H9 (cell line): Measurements from ENCODE around the gene RRBP1. TPM values are rescaled to one million over a fixed set of nuclear protein-coding genes. Genes with fewer than 3 reads are reported as not detected.

Source experiments
- DNase-seq: peaks from one replicate; pipeline ENCODE4 v3.0.0-alpha.2; 2017
- H2AFZ ChIP-seq: one replicate; pipeline ENCODE4 v1.6.1; 2013; ENCODE audit warnings: mild to moderate bottlenecking, low read length, control low read depth, moderate library complexity
- H2AK5ac ChIP-seq: 2 replicates; pipeline ENCODE4 v1.6.1; 2013; ENCODE audit warnings: low read length, control low read depth, mixed read lengths; ENCODE audit not compliant: insufficient read length
- H2BK120ac ChIP-seq: one replicate; pipeline ENCODE4 v1.6.1; 2013; ENCODE audit warnings: low read depth, mild to moderate bottlenecking, low read length, control low read depth, inconsistent platforms; ENCODE audit not compliant: poor library complexity, severe bottlenecking
- H2BK12ac ChIP-seq: 2 replicates; pipeline ENCODE4 v1.6.1; 2013; ENCODE audit warnings: low read length, control low read depth, mixed read lengths, low read depth; ENCODE audit not compliant: insufficient read length
- H2BK15ac ChIP-seq: 2 replicates; pipeline ENCODE4 v1.6.1; 2013; ENCODE audit warnings: low read depth, low read length, control low read depth
- H2BK20ac ChIP-seq: one replicate; pipeline ENCODE4 v1.6.1; 2013; ENCODE audit warnings: low read depth, mild to moderate bottlenecking, low read length, control low read depth, inconsistent platforms; ENCODE audit not compliant: poor library complexity, severe bottlenecking
- H2BK5ac ChIP-seq: 2 replicates; pipeline ENCODE4 v1.6.1; 2013; ENCODE audit warnings: low read length, control low read depth, mixed read lengths; ENCODE audit not compliant: insufficient read length
- H3K14ac ChIP-seq: 2 replicates; pipeline ENCODE4 v1.6.1; 2013; ENCODE audit warnings: low read length, control low read depth; ENCODE audit not compliant: insufficient read depth
- H3K18ac ChIP-seq: 2 replicates; pipeline ENCODE4 v1.6.1; 2013; ENCODE audit warnings: low read depth, mild to moderate bottlenecking, mixed read lengths, low read length, control low read depth; ENCODE audit not compliant: insufficient read length
- H3K23ac ChIP-seq: 2 replicates; pipeline ENCODE4 v1.6.1; 2013; ENCODE audit warnings: low read length, control low read depth, mixed read lengths, low read depth; ENCODE audit not compliant: insufficient read length
- H3K23me2 ChIP-seq: 2 replicates; pipeline ENCODE4 v1.6.1; 2013; ENCODE audit warnings: low read depth, mild to moderate bottlenecking, mixed read lengths, low read length, control low read depth; ENCODE audit not compliant: insufficient read length, poor library complexity, severe bottlenecking
- H3K27ac ChIP-seq: 2 replicates; pipeline ENCODE4 v1.5.1; 2013; ENCODE audit warnings: low read length, control low read depth, mixed read lengths, low read depth; ENCODE audit not compliant: insufficient read length
- H3K27me3 ChIP-seq: 2 replicates; pipeline ENCODE4 v1.6.1; 2013; ENCODE audit warnings: low read length, control low read depth, inconsistent platforms; ENCODE audit not compliant: insufficient read depth
- H3K4ac ChIP-seq: 2 replicates; pipeline ENCODE4 v1.6.1; 2013; ENCODE audit warnings: low read depth, mild to moderate bottlenecking, control low read depth, inconsistent platforms, low read length, moderate library complexity
- H3K4me1 ChIP-seq: 2 replicates; pipeline ENCODE4 v1.6.1; 2013; ENCODE audit warnings: low read length, control low read depth, inconsistent platforms; ENCODE audit not compliant: insufficient read depth
- H3K4me2 ChIP-seq: 2 replicates; pipeline ENCODE4 v1.6.1; 2013; ENCODE audit warnings: low read length, control low read depth, mixed read lengths; ENCODE audit not compliant: insufficient read length, insufficient read depth
- H3K56ac ChIP-seq: 2 replicates; pipeline ENCODE4 v1.6.1; 2013; ENCODE audit warnings: low read depth, mild to moderate bottlenecking, mixed read lengths, low read length, control low read depth; ENCODE audit not compliant: insufficient read length
- H3K79me1 ChIP-seq: 2 replicates; pipeline ENCODE4 v1.6.1; 2013; ENCODE audit warnings: low read depth, mild to moderate bottlenecking, moderate library complexity, low read length, control low read depth, inconsistent platforms; ENCODE audit not compliant: insufficient read depth, poor library complexity, severe bottlenecking
- H3K79me2 ChIP-seq: 2 replicates; pipeline ENCODE4 v1.6.1; 2013; ENCODE audit warnings: low read length, control low read depth, inconsistent platforms; ENCODE audit not compliant: insufficient read depth
- H3K9ac ChIP-seq: 2 replicates; pipeline ENCODE4 v1.6.1; 2013; ENCODE audit warnings: low read length, control low read depth, mixed read lengths; ENCODE audit not compliant: insufficient read length; ENCODE audit errors: extremely low read depth
- H3K9me3 ChIP-seq: one replicate; pipeline ENCODE4 v1.6.1; 2013; ENCODE audit warnings: low read depth, low read length, inconsistent platforms; ENCODE audit not compliant: control insufficient read depth
- H3T11ph ChIP-seq: one replicate; pipeline ENCODE4 v1.6.1; 2013; ENCODE audit warnings: mild to moderate bottlenecking, low read length, control low read depth, inconsistent platforms
- H4K20me1 ChIP-seq: one replicate; pipeline ENCODE4 v1.6.1; 2013; ENCODE audit not compliant: control insufficient read depth, insufficient read length, insufficient read depth
- H4K5ac ChIP-seq: 2 replicates; pipeline ENCODE4 v1.6.1; 2013; ENCODE audit warnings: low read depth, mild to moderate bottlenecking, mixed read lengths, low read length, control low read depth; ENCODE audit not compliant: insufficient read length
- H4K8ac ChIP-seq: replicated peaks from 2 replicates; pipeline ENCODE4 v1.6.1; 2013; ENCODE audit warnings: low read length, control low read depth, mixed read lengths, low read depth; ENCODE audit not compliant: insufficient read length
- H4K91ac ChIP-seq: 2 replicates; pipeline ENCODE4 v1.6.1; 2013; ENCODE audit warnings: low read depth, mild to moderate bottlenecking, moderate library complexity, mixed read lengths, low read length, control low read depth; ENCODE audit not compliant: insufficient read length
- H3K27ac Mint-ChIP-seq, 3 experiments: 2 replicates in 2 of 3; 3 replicates in 1 of 3; pipeline ENCODE4 v1.8.0; 2020 to 2021; ENCODE audit warnings: mixed read lengths in 3 of 3, mild to moderate bottlenecking in 1 of 3, moderate library complexity in 1 of 3
- H3K27me3 Mint-ChIP-seq: 2 replicates; pipeline ENCODE4 v1.8.0; 2021; ENCODE audit warnings: low read depth, mild to moderate bottlenecking, moderate library complexity, mixed read lengths
- H3K36me3 Mint-ChIP-seq, 3 experiments: 2 replicates in 2 of 3; 3 replicates in 1 of 3; pipeline ENCODE4 v1.8.0; 2020 to 2021; ENCODE audit warnings: low read depth in 3 of 3, mixed read lengths in 3 of 3; ENCODE audit not compliant: insufficient read depth in 1 of 3
- H3K4me1 Mint-ChIP-seq, 2 experiments: 2 replicates each; pipeline ENCODE4 v1.8.0; 2020; ENCODE audit warnings: mixed read lengths in 2 of 2
- H3K4me3 Mint-ChIP-seq, 2 experiments: 2 replicates in 1 of 2; 3 replicates in 1 of 2; pipeline ENCODE4 v1.8.0; 2020 to 2021; ENCODE audit warnings: mild to moderate bottlenecking in 2 of 2, mixed read lengths in 2 of 2, moderate library complexity in 1 of 2
- H3K9me3 Mint-ChIP-seq, 2 experiments: 2 replicates in 1 of 2; 3 replicates in 1 of 2; pipeline ENCODE4 v1.8.0; 2020; ENCODE audit warnings: mild to moderate bottlenecking in 2 of 2, mixed read lengths in 2 of 2, moderate library complexity in 1 of 2
- WGBS: extraction: QIAGEN DNeasy Blood & Tissue Kit; methylation state at CpG from one replicate; pipeline ENCODE4 v1.1.7; 2013; ENCODE audit warnings: missing lambda C conversion rate, low lambda C conversion rate, mixed read lengths; ENCODE audit not compliant: insufficient read length; ENCODE audit errors: extremely low coverage; 5-methylcytosine and 5-hydroxymethylcytosine counted together
- total RNA-seq: library from RNA; stranded (reverse); gene quantifications from 2 replicates; pipeline ENCODE4 v1.2.1, GENCODE V29; 2021
- TF ChIP-seq, protein P1 (sequence below): fragments of 200-600 bp; sonication (generic); conservative IDR thresholded peaks from 3 replicates; pipeline ENCODE4 v1.8.0; 2021; ENCODE audit warnings: antibody characterized with exemption, mild to moderate bottlenecking

RRBP1 gene
- total RNA-seq, 1 experiment from 2014 or later, result 97.8 TPM

DNA sequence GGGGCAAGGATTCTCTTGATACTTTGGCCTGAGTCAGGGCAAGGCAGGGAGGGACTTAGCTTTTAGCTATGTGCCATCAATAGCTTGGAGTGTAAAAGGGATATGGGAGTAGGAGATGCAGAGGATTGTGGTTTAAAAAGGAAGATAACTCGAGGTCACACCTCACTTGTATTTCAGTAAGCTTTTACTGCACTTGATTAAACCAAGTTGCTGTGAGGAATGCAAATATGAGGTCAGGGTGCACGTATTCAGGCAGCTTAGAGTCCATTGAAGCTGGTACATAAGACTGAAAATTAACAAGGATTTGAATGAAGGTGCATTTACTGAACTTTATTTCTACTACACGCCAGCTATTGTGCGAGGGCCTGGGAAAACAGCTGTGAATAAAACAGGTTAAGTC, 80.1 kb downstream of the RRBP1 start:
- no peak overlapping the region for H3K56ac ChIP-seq
- no peak overlapping the region for H3K9ac ChIP-seq
- Mint-ChIP-seq H3K4me1 (peaks cover 31 to 35% of the 10 kb centered on the region in 2 experiments), H3K4me3 (peak overlapping the region in 1 of 2 experiments; percentile 18; a peak in 1 of 5 replicates), H3K27me3 (no peaks in the 10 kb centered on the region), H3K9me3 (peaks cover 0 to 2% of the 10 kb centered on the region in 2 experiments; a peak in 1 of 5 replicates), H3K27ac (peak overlapping the region; percentile 3 to 90 (median 31); a peak in 4 of 7 replicates), H3K36me3 (peaks cover 10 to 27% (median 19%) of the 10 kb centered on the region in 3 experiments)
- no peaks in the 10 kb centered on the region for H3K9me3 ChIP-seq
- H2BK20ac ChIP-seq, result no peak overlapping the region
- H2BK5ac ChIP-seq, result no peak overlapping the region
- H2AFZ ChIP-seq, result no peak overlapping the region
- no peak overlapping the region for H3K4ac ChIP-seq
- no peaks in the 10 kb centered on the region for H3K79me1 ChIP-seq
- WGBS, result no CpG with 5 or more reads among the region's 4 CpGs
- peaks cover 11% of the 10 kb centered on the region; the same call in 1 of the 2 replicates for H3K4me1 ChIP-seq
- H2BK15ac ChIP-seq, result no peak overlapping the region
- H3K18ac ChIP-seq, result no peak overlapping the region
- no peak overlapping the region for H2AK5ac ChIP-seq
- no peak overlapping the region for H2BK120ac ChIP-seq
- no peaks in the 10 kb centered on the region for H4K20me1 ChIP-seq
- no peaks in the 10 kb centered on the region; the same call in 1 of the 2 replicates for H3K79me2 ChIP-seq
- H4K8ac ChIP-seq, result no peak overlapping the region
- H2BK12ac ChIP-seq, result no peak overlapping the region
- H3K23ac ChIP-seq, result no peak overlapping the region
- no peak overlapping the region for H3T11ph ChIP-seq
- no peak overlapping the region; the same call in 1 of the 2 replicates for H3K14ac ChIP-seq
- H4K91ac ChIP-seq, result no peak overlapping the region
- H4K5ac ChIP-seq, result no peak overlapping the region
- H3K23me2 ChIP-seq, result no peaks in the 10 kb centered on the region
- TF ChIP-seq, protein P1, sequence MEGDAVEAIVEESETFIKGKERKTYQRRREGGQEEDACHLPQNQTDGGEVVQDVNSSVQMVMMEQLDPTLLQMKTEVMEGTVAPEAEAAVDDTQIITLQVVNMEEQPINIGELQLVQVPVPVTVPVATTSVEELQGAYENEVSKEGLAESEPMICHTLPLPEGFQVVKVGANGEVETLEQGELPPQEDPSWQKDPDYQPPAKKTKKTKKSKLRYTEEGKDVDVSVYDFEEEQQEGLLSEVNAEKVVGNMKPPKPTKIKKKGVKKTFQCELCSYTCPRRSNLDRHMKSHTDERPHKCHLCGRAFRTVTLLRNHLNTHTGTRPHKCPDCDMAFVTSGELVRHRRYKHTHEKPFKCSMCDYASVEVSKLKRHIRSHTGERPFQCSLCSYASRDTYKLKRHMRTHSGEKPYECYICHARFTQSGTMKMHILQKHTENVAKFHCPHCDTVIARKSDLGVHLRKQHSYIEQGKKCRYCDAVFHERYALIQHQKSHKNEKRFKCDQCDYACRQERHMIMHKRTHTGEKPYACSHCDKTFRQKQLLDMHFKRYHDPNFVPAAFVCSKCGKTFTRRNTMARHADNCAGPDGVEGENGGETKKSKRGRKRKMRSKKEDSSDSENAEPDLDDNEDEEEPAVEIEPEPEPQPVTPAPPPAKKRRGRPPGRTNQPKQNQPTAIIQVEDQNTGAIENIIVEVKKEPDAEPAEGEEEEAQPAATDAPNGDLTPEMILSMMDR, result no peak
- peak overlapping the region; percentile 44 for H3K4me2 ChIP-seq
- H3K27ac ChIP-seq, result peak overlapping the region; percentile 69
- H3K27me3 ChIP-seq, result no peaks in the 10 kb centered on the region
- no peak for DNase-seq
